ENCODE measurements around the gene DCP2.

The DCP2 gene

DNA sequence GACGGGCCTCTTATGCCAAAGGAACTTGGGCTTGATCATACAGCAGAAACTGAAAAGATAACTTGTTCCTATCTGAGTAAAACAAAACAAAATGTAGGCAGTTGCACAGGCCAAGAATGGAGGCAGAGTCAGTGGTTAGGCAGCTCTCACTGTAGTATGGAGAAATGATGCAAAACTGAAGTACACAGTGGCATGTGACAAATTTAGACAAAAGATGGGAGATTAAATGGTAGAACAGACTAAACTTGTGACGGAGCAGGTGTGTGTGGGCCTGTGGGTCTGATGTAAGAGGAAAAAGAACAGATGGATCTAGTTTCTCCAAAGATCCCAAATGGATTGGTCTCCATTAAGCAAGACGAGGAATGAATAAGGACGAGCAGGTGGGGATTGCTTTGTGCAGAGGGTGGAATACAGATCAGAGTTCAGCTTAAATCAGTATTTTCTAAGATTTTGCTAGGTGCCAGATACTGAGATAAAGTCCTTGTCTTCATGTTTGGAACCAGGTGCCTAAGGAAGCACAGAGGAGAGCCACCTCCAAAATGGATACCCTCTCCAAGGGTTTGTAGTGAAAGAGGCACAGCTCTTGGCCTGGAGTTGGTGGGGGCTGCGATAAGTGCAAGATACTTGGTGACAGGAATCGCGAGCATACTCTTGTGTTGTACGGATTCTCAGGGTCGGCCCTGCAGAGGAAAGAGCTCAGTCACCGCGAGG lies 722 bp upstream of the DCP2 start:
- DNase-seq = no peak
- TF ChIP-seq GATA1 (IDR thresholded peaks at IDR 0.05; ENCODE audit: low read depth, low read length) = no peak
- TF ChIP-seq POLR2A (IDR thresholded peaks at IDR 0.05; ENCODE audit: low read length) = no peak

DNA sequence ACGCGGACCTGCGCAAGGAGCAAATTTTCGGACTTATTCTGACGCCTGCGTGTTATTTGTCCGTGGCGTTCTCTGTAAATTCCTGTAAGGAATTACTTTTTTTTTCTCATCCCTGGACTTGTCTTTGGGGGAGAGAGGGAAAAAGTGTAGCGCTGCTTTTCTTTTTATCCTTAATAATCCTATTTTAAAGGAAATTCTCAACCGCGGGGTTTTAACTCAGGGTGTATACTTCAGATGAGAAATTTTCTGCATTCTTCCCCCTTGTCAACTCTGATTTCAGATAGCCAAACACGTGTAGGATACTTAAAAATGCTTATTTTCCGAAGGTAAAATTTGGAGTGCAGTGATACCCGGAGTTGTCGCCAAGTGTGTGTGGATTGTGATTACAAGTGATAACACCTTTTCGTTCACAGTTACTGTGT lies 853 bp downstream of the DCP2 start:
- DNase-seq = peak; percentile 54 to 55
- no peak for TF ChIP-seq POLR2A (IDR thresholded peaks at IDR 0.05; ENCODE audit: low read length)
- no peak for TF ChIP-seq GATA1 (IDR thresholded peaks at IDR 0.05; ENCODE audit: low read depth, low read length)

DNA sequence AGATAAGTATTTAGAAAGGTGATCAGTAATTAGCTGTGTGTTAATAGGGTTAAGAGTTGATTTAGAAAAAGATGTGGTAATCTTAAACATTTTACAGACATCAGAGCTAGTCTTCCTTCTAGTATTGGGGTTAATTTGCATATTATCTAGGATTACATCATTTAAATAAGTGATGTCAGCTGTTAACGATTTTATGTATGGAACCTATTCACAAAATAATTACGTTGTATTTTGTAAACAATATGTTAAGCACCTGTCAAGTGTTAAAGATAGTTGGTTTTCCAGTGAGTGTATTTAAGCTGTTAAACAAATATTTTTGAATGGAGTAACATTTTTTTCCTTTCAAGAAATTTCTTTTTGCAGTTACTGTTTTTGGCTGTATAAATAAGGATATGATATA lies 2.2 kb downstream of the DCP2 start:
- TF ChIP-seq GATA1 (IDR thresholded peaks at IDR 0.05; ENCODE audit: low read depth, low read length) (no peak), POLR2A (IDR thresholded peaks at IDR 0.05; ENCODE audit: low read length) (no peak)
- peak; percentile 4 to 34 for DNase-seq

DNA sequence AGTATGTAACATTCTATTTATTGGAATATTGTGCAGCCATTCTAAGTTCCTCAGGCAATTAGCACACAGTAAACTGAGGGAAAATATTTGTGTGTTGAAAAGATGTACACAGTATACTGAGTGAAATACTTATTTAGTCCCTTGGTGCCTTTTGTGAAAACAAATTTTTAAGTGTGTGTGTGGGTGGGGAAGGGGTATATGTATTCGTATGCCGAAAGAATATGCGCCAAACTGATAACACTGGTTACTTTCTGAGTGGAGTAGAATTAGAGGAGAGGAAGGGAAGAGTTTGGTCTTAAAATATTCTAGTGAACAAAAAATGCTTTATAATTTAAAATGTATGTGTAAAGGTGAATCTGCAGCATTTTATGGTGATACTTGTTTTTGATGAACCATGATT lies 3.1 kb downstream of the DCP2 start:
- peak; percentile 39 to 51 for DNase-seq
- TF ChIP-seq GATA1 (IDR thresholded peaks at IDR 0.05; ENCODE audit: low read depth, low read length) = no peak

DNA sequence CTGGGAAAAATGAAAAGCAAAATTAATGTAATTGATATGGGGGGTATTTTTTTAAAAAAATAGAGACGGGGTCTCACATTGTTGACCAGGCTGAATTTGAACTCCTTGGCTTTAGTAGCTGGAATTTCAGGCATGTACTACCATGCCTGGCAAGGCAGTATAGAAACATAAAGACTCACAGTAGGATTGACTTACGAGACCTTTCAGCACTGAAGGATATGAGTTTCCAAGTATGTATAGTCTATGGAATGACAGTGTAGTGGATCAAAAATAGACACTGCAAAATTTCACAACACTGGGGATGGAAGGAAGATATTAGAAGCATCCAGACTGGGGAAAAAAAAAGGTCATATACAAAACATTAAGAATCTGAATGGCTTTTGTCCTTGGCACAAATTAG lies 6.8 kb downstream of the DCP2 start:
- no peak for DNase-seq
- no peak for TF ChIP-seq POLR2A (IDR thresholded peaks at IDR 0.05; ENCODE audit: low read length)
- TF ChIP-seq GATA1 (IDR thresholded peaks at IDR 0.05; ENCODE audit: low read depth, low read length) = no peak

DNA sequence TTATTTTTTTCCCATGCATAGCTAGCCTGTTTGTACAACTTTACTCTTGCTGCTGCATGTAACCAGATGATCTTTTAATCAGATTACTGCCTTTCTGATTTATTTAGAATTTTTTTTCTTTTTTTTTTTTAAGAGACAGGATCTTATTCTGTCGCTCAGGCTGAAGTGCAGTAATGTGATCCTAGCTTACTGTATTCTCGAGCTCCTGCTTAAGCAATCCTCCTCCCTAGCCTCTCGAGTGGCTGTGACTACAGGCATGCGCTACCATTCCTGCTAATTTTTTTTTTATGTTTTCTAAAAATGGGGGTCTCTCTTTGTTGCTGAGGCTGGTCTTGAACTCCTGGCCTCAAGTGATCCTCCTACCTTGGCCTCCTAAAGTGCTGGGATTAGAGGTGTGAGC lies 9.6 kb downstream of the DCP2 start:
- TF ChIP-seq GATA1 (IDR thresholded peaks at IDR 0.05; ENCODE audit: low read depth, low read length) = no peak
- no peak for TF ChIP-seq POLR2A (IDR thresholded peaks at IDR 0.05; ENCODE audit: low read length)
- DNase-seq = no peak

DNA sequence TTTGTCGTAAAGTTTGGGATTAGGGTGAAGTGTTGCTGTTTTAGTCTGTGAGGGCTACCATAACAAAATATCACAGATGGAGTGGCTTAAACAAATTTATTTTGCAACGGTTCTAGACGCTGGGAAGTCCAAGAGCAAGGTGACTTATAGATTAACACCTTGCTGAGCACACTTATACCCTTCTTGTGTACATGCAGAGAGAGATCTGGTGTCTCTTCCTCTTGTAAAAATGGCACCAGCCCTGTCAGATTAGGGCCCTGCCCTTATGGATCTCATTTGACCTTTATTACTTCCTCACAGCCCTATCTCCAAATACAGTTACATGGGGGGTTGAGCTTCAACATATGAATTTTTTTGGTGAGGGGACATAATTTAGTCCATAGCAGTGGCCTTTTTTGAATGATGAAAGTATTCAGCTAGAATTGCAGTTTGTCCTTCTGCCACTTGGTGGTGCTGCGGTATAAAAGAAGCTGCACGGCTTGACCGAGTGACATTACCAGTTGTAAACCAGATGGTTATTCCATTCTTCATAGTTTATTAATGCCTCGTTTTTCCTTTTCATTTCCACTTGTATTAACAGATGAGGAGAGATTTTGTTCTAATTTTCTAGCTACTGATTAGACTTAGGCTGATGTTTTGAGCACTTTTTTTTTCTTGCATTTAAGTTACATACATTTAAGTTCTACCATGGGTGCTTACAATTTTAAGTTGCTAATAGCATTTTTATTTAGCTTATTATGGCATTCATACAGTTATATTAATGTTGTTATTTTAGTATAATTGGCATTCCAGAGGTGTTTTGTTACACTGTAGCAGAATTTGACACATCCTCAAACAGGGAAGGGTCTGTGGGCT lies 19.4 kb downstream of the DCP2 start:
- peak; percentile 65 to 81 for DNase-seq
- no peak for TF ChIP-seq POLR2A (IDR thresholded peaks at IDR 0.05; ENCODE audit: low read length)
- no peak for TF ChIP-seq GATA1 (IDR thresholded peaks at IDR 0.05; ENCODE audit: low read depth, low read length)

DNA sequence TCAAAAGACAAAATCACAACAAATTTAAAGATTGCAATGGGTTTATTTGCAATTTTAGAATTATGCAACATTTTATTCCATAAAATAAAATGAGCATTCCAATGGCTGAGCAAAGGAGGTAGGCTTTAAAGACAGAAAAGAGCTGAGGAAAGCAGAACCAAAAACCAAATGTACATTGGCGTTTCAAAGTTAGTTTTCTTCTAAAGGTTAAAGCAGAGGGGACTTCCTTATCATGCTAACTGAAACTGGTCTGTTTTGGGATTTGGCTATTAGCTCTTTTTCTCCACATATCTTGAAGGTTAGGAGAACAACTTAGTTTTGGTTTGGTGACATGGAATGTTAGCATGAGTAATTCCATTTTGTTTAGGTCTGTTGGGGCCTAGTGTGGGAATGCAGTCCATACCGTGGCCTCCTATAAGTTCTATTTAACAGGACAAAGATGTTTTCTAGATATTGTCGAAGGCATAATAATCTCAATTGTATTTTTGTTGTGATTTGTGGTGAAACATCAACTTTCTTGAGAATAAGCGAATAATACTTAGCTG lies 20.3 kb downstream of the DCP2 start:
- TF ChIP-seq POLR2A (IDR thresholded peaks at IDR 0.05; ENCODE audit: low read length) (no peak), GATA1 (IDR thresholded peaks at IDR 0.05; ENCODE audit: low read depth, low read length) (no peak)
- DNase-seq = no peak

DNA sequence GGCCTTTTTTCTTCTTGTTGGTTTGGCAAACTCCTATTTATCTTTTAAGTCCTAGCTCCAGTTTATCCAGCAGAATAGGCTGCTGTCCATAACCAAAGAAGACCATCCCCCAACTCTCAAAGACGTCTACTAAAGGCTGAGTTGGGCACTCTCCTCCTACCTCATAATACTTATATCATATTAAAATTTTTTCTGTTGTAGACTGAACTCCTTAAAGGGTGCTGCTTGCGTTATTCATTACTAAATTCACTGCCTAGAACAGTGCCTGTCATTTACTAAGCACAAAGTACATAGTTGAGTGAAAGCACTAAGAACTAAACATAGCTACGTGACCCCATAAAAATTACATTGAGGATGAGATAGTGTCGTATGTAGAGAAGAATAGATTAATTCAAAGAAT lies 21.7 kb downstream of the DCP2 start:
- TF ChIP-seq POLR2A (IDR thresholded peaks at IDR 0.05; ENCODE audit: low read length) (no peak), GATA1 (IDR thresholded peaks at IDR 0.05; ENCODE audit: low read depth, low read length) (no peak)
- DNase-seq = no peak

DNA sequence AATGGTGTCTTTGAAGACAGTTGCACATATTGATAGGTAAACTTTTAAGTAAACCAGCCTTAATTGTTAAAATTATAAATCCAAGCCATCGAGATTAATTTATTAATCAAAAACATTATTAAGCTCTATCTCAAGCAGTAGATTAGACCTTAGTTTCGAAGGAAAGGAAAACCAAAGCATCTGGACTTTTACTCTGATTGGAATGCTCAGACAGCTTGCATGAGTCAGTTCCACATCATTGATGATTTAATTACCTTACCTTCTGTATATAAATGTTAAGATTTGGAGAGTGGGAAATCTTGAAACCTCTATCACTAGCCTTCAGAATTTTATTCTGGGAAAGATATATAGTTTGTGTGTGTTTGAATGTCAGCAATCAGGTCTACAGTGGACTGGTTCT lies 23.9 kb downstream of the DCP2 start:
- TF ChIP-seq POLR2A (IDR thresholded peaks at IDR 0.05; ENCODE audit: low read length) (no peak), GATA1 (IDR thresholded peaks at IDR 0.05; ENCODE audit: low read depth, low read length) (no peak)
- no peak for DNase-seq

DNA sequence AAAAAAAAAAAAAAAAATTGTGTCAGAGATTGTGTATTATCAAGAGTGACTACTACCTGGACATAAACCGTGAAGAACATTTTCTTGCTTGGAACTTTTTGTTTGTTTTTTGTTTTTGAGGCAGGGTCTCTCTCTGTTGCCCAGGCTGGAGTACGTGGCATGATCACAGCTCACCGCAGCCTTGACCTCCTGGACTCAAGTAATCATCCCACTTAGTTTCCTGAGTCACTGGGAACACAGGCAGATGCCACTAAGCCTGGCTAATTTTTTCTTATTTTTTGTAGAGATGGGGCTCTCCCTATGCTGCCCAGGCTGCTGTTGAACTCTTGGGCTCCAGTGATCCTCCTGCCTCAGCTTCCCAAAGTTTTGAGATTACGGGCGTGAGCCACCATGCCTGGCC lies 25.8 kb downstream of the DCP2 start:
- TF ChIP-seq POLR2A (IDR thresholded peaks at IDR 0.05; ENCODE audit: low read length) = no peak
- no peak for TF ChIP-seq GATA1 (IDR thresholded peaks at IDR 0.05; ENCODE audit: low read depth, low read length)
- DNase-seq = no peak

DNA sequence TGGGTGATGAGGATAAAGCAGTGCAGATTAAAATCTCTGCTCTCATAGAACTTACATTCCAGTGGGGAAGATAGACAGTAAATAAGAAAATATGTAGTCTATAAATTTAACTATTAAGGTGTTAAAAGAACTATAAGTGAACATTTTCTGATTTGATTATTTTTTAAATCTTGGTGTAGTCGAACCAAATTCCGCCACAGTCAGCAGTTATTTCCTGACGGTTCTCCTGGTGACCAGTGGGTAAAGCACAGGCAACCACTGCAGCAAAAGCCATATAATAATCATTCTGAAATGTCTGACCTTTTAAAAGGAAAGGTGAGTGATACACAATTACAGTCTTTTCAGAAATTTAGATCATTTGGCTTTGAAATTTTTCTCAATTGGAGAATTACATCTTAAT lies 27.2 kb downstream of the DCP2 start:
- DNase-seq = no peak

DNA sequence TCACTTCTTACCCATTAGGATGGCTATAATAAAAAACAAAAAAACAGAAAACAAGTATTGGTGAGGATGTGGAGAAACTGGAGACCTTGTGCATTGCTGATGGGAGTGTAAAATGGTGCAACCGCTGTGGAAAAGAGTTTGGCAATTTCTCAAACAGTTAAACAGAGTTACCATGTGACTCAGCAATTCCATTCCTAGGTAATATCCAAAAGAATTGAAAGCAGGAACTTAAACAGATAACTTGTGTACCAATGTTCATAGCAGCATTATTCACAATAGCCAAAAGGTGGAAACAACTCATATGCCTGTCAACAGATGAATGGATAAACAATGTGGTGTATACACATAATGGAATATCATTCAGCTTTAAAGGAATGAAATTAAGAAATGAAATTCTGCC lies 28.9 kb downstream of the DCP2 start:
- peak in 1 of 2 experiments; percentile 25 for DNase-seq
- TF ChIP-seq GATA1 (IDR thresholded peaks at IDR 0.05; ENCODE audit: low read depth, low read length) (no peak), POLR2A (IDR thresholded peaks at IDR 0.05; ENCODE audit: low read length) (no peak)

More for the DNA sequence above, 27.2 kb downstream of the DCP2 start:
- TF ChIP-seq GATA1 (IDR thresholded peaks at IDR 0.05; ENCODE audit: low read depth, low read length) (no peak), POLR2A (IDR thresholded peaks at IDR 0.05; ENCODE audit: low read length) (no peak)

DNA sequence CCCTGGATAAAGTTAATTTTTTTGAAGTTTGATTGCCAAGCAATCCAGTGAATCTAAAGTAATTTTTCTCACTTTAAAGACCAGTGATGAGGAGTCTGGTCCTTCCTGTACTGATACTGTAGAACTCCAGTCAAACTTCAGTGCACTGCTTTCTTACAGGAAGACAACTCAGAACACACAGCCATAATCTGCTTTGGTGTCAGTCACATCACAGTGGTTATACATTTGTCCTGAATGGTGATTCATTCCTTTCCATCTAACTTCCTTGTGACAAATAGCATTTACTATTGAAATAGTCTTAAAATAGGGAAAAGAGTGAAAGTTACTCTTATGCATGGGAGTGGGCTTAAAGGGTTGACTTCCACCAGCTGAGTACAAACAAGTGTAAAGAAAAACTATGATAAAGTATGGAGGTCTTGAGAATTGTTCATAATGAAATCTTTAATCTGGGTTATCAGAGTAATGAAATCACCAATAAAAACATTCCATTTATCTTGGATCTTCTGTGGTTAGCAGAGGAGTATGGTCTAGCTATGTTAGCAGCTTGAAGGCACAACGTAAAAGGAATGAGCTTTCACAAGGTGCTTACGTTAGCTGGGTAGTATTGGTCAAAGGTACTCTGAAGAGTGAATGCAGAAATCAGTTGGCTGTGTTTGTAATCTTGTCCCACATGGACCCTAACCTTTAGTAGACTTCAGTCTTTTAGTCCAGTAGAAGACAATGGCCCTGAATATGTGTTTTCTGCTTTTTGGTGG lies 41.5 kb downstream of the DCP2 start:
- TF ChIP-seq POLR2A (IDR thresholded peaks at IDR 0.05; ENCODE audit: low read length) (no peak), GATA1 (IDR thresholded peaks at IDR 0.05; ENCODE audit: low read depth, low read length) (no peak)
- no peak for DNase-seq
